Measurements from ENCODE around the gene DCAF5.
"Not testable (repeated sequence)": the region's sequence is repeated elsewhere in the genome, so short reads cannot be mapped to it uniquely, and the experiment has no call there.

Gene DCAF5, protein sequence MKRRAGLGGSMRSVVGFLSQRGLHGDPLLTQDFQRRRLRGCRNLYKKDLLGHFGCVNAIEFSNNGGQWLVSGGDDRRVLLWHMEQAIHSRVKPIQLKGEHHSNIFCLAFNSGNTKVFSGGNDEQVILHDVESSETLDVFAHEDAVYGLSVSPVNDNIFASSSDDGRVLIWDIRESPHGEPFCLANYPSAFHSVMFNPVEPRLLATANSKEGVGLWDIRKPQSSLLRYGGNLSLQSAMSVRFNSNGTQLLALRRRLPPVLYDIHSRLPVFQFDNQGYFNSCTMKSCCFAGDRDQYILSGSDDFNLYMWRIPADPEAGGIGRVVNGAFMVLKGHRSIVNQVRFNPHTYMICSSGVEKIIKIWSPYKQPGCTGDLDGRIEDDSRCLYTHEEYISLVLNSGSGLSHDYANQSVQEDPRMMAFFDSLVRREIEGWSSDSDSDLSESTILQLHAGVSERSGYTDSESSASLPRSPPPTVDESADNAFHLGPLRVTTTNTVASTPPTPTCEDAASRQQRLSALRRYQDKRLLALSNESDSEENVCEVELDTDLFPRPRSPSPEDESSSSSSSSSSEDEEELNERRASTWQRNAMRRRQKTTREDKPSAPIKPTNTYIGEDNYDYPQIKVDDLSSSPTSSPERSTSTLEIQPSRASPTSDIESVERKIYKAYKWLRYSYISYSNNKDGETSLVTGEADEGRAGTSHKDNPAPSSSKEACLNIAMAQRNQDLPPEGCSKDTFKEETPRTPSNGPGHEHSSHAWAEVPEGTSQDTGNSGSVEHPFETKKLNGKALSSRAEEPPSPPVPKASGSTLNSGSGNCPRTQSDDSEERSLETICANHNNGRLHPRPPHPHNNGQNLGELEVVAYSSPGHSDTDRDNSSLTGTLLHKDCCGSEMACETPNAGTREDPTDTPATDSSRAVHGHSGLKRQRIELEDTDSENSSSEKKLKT

DNA sequence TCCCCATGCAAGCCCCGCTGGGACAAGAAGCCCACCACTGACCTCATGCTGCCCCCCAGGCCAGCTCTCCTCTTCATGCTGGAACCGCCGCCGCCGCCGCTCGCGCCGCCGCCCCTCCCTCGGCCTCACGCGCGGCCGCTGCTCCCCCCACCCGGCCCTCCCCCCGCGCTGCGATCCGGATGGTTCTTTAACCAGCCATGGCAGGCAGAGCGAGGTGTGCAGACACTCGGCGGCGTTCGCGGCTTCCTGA lies at the start of gene DCAF5:
Gene DCAF5 (minus strand): TSS at position 218 of the 250 bp plus-strand sequence. CDS start 141 bp downstream, at position 77.
- peak; percentile 92 for DNase-seq (ENCODE audit: low read depth)

DNA sequence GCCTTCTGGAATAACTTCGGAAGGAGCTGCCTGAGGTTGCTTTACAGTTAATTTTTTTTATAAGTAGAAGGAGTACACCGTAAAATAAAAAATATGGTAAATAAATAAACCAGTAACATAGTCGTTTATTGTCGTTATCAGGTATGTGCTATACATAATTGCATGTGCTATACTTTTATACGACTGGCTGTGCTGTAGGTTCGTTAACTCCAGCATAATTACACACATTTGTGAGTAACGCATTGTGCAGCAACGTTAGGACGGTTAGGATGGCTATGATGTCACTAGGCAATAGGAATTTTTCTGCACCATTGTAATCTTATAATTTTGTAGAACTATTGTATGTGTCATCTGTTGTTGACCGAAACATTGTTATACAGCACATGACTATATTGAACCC lies 46.9 kb upstream of the DCAF5 start:
- DNase-seq (ENCODE audit: low read depth), result no peak

DNA sequence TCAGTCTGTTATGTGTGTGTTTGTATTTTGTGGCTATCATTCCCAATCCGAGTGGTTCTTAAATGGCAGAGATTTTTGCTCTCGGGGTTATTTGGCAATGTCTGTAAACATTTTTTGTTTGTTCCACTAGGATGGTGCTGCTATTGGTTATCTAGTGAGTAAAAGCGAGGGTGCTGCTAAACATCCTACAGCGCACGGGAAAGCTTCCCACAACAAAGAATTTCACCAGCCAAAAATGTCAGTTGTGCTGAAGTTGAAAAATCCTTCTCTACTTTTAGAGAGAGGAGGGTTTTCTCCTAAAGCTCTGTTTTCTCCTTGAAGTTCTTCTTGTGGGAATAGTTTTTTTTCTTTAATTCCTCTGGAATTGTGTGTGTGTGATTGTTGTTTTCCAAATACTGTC lies 40.8 kb upstream of the DCAF5 start:
- DNase-seq (ENCODE audit: low read depth), result no peak

DNA sequence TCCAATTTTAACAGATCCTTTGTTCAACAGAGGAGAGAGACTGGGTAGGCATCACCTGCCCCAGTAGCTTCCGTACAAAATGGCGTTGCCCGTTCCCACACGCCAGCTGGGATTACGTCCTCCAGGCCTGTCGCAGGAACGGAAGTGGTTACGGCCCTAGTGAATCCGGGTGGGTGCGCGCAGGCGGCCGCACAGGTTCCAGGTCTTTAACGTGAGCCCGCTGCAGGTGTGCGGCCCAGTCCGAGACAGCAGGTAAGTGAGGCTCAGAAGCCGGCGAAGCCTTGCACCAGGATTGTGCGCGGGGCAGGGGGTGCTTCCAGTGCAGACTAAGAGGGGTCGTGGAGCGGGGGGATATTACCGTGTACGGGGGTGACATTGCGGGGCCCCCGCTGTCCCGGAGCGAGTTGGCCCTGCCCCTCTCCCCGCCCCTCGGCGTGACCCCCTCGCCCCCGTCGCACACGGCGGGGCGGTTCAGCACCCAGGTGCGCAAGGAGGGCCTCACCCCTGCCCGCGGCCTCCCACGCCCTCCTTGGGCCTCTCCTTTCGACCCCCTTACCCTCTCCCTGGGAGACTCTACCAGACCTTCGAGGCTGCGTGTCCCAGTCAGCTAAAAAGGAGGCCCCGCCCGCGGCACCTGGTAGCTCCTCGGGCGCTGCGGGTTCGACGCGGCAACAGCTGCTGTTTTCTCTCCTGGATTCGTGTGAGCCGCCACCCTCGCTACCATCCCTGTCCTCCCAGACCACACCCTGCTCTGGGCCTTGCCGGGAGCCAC lies 38.6 kb upstream of the DCAF5 start, which contains the start of gene EXD2:
Gene EXD2 (plus strand): TSS at position 159 of the 772 bp plus-strand sequence. CDS start 17,973 bp downstream, outside the sequence.
- peak; percentile 18 for DNase-seq (ENCODE audit: low read depth)

DNA sequence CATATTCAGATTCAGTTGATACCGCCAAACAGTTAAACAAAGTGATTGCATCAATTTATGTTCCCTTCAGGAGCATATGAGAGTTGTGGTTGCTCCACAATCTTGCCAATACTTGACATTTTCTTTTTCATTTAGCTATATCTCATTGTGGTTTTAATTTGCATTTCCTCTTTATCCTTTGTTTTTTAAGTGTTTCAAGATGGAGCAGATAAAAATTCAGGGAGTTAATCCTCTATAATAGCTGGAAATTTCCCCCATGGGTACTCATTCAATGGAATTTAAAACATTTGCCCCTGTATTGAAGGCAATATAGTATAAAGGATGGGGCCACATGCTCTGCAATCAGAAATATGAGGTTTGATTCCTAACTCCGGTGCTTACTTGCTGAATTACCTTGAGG lies 37.3 kb upstream of the DCAF5 start:
- no peak for DNase-seq (ENCODE audit: low read depth)

DNA sequence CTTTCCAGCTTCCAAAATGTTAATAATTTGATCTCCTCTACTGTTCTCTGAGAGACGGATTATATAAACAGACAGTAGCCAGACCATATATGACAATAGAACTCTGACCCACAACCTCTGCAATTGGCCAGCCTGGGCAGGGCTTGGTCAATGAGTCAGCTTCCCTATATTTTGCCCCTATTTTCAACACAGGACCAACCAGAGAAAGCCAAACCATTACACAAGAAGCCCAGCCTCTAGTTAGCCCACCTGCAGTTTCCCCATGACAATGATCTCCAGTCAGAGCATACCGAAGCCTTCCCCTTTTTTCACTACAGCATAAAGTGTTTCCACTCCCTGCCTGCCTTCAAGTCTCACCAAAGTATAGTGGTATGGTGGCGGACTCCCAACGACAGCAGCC lies 30.8 kb upstream of the DCAF5 start:
- no peak for DNase-seq (ENCODE audit: low read depth)

DNA sequence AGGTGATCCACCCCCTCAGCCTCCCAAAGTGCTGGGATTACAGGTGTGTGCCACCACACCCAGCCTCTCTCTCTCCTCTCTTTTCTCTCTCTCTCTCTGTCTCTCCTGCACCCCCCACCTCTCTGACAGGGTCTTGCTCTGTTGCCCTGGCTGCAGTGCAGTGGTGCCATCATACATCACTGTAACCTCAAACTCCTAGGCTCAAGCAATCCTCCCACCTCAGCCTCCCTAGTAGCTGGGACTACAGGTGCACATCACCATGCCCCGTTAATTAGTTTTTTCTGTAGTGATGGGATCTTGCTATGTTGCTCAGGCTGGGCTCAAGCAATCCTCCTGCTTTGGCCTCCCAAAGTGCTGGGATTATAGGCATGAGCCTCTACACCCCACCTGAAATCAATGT lies 29.7 kb upstream of the DCAF5 start:
- DNase-seq (ENCODE audit: low read depth), result not testable (repeated sequence)

DNA sequence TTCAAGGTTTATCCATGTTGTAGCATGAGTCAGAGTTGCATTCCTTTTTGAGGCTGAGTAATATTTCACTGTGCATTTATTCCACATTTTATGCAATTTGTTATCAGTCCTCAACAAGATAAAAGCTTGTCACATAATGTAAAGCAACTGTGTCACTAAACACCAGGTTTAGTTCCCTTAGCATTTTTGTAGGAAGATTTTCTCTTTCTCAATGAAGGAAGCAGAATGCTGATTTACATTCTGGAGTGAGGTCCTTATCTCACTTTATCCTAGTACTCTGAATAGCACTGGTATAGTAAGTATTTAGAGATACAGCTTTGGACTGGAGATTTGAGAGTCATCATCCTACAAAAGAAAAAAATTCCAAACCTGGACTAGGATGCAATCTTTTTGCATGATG lies 28.6 kb upstream of the DCAF5 start:
- no peak for DNase-seq (ENCODE audit: low read depth)

DNA sequence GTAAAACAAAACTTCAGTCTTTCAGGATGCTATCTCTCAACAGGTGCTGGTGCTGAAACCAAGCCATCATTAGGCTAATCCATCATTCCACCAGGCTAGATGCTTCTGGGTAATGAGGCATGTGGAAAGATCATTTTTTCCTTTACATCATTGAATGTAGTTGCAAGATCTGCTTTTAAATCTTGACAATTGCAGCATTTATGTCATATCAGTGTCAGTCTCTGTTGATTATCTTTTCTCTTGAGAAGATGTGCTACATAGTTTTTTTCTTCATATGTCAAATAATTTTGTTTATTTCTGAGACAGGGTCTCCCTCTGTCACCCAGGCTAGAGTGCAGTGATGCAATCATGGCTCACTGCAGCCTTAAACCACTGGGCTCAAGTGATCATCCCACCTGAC lies 22.2 kb upstream of the DCAF5 start:
- no peak for DNase-seq (ENCODE audit: low read depth)

DNA sequence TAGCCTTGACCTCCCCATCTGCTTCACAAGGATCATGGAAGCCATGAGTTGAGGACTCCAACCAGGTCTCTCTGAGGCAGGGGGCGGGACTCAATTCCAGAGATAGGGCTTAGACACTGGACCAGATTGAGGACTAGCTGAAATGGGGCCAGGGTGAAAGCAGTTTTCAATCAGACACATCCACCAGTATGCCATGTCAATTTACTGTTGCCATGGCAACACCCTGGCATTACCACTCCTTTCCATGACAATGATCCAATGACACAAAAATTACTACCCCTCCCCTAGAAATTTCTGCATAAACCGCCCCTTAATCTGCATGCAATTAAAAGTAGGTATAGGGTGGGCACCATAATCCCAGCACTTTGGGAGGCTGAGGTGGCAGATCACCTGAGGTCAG lies 18.6 kb upstream of the DCAF5 start:
- no peak for DNase-seq (ENCODE audit: low read depth)

DNA sequence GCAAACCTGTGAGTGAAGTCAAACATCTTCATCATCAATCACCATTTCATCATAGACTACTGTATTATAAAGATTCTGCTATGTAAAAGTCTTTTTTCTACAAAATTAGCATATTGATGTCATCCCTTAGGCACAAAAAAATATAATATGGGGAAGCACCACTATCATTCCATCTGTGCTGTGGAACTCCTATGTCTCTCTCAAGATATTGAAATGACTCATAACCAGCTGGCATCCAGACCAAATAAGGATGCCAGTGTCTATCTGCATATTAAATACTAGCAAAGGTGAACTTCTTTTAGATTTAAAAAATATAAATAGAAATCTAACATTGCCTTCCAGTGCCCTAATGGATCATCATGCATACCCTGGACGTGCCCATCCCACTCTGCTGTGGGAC lies 17.9 kb upstream of the DCAF5 start:
- no peak for DNase-seq (ENCODE audit: low read depth)

DNA sequence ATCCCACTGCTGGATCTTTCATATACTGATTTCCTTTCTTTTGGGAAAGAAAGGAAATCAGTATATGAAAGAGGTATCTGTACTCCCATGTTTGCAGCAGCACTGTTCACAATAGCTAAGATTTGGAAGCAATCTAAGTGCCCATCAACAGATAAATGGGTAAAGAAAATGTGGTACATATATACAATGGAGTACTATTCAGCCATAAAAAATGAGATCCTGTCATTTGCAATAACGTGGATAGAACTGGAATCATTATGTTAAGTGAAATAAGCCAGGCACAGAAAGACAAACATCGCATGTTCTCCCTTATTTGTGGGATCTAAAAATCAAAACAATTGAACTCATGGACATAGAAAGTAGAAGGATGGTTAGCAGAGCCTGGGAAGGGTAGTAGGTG lies 12.9 kb upstream of the DCAF5 start:
- not testable (repeated sequence) for DNase-seq (ENCODE audit: low read depth)

DNA sequence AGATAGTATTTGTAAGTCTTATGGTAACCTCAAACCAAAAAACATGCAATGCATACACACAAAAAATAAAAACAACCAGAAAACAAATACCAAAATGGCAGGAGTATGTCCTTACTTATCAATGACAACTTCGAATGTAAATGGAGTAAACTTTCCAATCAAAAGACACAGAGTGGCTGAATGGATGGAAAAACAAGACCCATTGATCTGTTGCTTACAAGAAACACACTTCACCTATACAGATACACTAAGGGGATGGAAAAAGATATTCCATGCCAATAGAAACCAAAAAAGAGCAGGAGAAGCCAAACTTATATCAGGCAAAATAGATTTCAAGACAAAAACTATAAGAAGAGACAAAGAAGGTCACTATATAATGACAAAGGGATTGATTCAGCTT lies 8.7 kb upstream of the DCAF5 start:
- no peak for DNase-seq (ENCODE audit: low read depth)

DNA sequence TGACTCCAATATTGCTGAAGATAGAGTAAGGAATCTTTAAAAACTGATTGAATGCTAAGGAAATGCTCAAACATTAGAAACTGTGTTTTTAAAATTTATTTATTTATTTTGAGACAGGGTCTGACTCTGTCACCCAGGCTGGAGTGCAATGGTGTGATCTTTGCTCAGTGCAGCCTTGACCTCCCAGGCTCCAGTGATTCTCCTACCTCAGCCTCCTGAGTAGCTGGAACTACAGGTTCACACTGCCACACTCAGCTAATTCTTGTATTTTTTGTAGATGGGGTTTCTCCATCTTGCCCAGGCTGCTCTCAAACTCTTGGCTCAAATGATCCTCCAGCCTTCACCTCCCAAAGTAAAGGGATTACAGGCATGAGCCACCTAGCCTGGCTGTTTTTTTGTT lies 3.3 kb upstream of the DCAF5 start:
- no peak for DNase-seq (ENCODE audit: low read depth)

DNA sequence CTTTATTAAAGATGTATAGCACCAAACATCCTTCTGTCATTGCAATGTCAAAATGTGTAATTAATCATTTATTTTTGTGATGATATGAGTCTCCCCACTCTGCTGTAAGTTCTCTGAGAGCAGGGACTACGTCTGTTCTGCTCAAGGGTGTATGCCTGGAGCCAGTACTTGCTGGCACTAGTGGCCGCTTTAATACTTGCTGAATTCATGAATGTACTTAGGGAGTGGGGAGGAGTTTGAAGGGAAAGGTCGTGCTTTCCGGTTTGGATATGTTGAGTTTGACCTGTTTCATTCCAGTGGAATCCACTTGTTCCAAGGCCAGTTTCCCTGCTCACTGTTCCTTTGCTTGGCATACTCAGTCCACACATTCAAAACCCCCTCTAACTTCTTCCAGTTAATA lies 1.9 kb upstream of the DCAF5 start:
- DNase-seq (ENCODE audit: low read depth), result no peak

DNA sequence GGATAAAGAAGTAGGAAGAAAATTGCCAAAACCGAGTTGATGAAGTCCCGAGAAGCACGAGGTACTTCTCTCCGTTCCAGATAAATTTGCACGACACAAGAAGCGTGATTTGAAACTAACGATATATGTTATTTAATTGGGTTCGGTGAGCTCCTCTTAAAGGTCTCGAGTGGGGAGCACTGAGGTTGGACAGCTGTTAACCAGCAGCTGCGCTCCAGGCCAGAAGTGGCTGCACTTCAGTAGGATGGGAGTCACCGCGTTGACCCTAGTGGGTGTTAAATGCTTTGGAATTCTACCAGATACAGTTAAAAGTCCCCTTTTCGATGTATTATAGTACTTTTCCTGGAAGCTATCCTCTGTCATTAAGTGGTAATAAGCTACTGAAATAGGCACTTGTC lies 953 bp upstream of the DCAF5 start:
- no peak for DNase-seq (ENCODE audit: low read depth)

DNA sequence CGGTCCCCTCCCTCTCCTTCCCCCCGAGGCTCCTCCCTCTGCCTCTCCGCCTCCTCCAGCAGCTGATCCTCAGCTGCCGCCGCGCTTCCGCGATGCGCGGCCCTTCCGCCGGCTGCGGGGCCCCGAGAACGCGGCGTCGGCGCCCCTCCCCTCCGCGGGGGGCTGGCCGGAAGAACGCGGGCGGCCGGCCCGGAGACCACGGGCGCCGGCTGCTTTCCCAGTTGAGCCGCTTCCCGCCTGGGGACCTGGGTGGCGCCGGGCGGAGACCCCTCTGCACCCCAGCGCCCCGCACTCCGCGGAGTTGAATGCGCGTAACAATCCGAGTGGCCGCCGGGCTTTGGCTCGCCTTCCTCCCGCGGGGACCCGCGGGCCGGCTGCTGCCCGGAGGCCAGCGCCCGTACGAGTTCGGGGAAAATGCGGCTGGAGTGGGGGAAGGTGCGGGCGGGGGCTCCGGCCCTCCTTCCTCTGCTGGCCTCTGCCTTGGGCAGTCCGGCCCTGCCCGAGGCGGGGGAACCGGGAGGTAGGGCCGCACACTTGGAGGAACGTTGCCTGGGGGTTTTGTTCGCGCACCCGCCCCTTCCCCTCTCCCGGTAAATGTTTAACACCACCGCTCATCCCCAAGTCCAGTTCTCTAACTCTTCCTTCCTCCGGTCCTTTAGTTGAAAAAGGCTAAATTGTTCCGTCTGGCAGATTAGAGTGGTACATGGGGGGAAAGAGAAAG lies 393 bp upstream of the DCAF5 start:
- no peak for DNase-seq (ENCODE audit: low read depth)

DNA sequence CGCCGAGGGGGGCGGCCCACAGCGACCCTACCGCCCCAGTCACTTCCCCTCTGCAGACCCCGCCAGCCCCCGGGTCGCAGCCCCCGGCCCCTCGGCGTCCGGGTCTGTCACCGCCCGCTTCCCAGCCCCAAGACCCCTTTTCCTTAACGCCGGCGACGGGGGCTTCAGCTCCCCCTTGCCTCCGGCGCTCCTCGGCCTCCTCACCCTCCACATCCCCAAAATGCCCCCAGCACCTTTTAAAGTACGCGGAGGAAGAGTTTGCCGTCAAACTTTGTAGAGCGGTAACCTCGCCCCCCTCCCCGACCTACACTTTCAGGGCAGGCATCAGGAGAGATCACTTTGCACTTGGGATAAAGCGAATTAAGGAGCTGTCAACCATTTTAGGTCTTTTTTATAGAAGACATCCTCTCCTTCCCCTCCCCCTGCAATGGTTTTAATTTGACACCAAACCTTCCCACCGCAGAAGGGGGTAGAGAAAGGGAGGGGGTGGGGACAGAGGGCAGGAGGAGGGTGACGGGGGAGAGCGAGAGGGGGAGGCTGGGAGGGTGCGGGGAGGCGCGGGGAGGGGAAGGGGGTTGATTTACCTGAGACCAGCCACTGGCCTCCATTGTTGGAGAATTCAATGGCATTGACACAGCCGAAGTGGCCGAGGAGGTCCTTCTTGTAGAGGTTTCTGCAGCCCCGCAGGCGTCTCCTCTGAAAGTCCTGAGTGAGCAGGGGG lies 578 bp downstream of the DCAF5 start:
- DNase-seq (ENCODE audit: low read depth), result peak; percentile 35

DNA sequence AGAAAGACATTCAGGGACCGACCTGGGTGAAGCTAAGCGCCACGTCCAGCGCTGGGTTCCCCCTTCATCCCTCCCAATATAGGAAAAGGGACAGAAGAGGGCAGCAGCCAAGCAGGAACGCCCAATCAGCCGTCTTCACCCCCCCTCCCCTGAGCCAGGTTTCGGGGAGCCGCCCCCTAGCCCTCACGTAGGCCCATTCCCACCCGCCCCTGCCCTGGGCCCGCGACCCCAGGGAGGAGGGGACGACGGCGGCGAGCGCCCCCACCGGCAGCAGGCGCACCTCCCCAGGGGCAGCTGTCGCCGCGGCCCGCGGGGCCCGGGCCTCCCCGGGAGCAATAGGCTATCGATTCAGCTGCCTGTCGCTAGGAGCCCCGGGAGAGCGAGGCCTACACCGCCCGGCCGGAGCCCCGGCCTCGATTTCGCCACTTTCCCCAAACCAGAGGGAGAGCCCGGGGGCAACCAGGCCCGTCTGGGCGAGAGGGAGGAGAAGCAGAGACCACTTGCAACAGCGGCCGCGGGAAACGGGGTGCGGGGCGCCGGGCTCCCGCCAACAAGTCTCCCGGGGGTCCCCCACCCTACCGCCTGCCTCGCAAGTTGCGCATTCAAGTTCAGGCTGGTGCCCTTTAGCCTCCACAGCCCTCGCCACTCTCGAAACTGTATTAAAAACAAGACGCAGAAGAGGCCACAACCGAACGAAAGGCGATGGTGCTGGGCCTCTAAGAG lies 1.3 kb downstream of the DCAF5 start:
- peak; percentile 71 for DNase-seq (ENCODE audit: low read depth)

DNA sequence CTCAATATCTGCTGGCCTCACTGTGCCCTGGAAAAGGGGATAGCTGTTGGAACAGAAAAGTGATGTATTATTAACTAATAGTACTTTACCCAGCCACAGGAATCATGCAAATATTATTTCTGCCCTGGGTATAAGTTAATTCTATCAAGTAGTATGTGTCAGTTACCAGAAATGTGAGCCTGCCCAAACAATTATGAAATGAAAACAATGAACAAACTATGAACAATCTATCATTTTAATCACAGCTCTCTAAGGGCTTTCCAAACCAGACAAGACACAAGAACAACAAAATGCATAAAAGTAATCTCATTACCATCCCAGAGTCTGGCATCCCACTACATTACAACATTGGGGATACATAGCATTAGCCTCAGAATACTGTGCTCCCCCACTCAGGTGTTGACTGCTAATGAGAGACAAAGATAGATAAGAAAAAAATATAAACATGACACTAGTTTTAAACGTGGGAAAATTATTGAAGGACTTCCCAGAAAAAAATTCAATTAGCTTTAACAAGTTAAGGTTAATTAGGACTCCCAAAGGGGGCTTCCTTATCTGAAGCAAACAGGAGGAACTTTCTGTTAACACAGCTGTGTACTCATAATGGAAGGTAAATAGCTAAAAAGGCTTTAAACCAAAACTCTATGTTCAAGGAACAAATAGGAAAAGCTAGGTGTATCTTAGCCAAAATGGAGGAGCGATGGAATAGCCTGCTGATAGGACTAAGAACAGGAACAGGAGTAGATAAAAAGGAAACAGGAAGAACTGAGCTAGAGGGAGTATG lies 3.3 kb downstream of the DCAF5 start:
- DNase-seq (ENCODE audit: low read depth), result no peak

All from T-helper 22 cell (primary cell).